HepG2 (cell line): ENCODE data around the gene RGS2. TPM values are rescaled to one million over a fixed set of nuclear protein-coding genes. Genes with fewer than 3 reads are reported as not detected.
A peak's percentile ranks its signal among the peaks of the same experiment; 100 is the strongest.

ENCODE experiments used
- GMEB2 ChIP-seq: IDR thresholded peaks from 2 replicates; pipeline ENCODE4 v1.6.1; 2016; ENCODE audit warnings: missing biosample characterization, missing genetic modification reagents, low read depth
- HNF4A ChIP-seq: sonication (generic); formaldehyde crosslinking; IDR thresholded peaks from 2 replicates; pipeline ENCODE4 v1.4.0; 2020; ENCODE audit warnings: missing genetic modification reagents
- KAT8 ChIP-seq: IDR thresholded peaks from 2 replicates; pipeline ENCODE4 v1.6.1; 2016; ENCODE audit warnings: missing genetic modification reagents, missing compliant biosample characterization
- MATR3 ChIP-seq: sonication (generic); formaldehyde crosslinking; IDR thresholded peaks from 2 replicates; pipeline ENCODE4 v1.4.0; 2020; ENCODE audit warnings: missing genetic modification reagents
- NPAS2 ChIP-seq: sonication (generic); formaldehyde crosslinking; IDR thresholded peaks from 2 replicates; pipeline ENCODE4 v1.8.0; 2022; ENCODE audit warnings: mild to moderate bottlenecking, missing genetic modification reagents, borderline replicate concordance
- NR3C1 ChIP-seq: sonication (generic); formaldehyde crosslinking; IDR thresholded peaks from 2 replicates; pipeline ENCODE4 v1.4.0; 2020; ENCODE audit warnings: missing genetic modification reagents
- SIN3B ChIP-seq: fragments of 150-350 bp; IDR thresholded peaks from 2 replicates; pipeline ENCODE4 v1.6.1; 2014; ENCODE audit warnings: low read length
- TBX3 ChIP-seq: fragments of 450-650 bp; IDR thresholded peaks from 2 replicates; pipeline ENCODE4 v1.6.1; 2017; ENCODE audit warnings: antibody characterized with exemption, mild to moderate bottlenecking, inconsistent platforms, borderline replicate concordance
- ZNF30 ChIP-seq: sonication (generic); formaldehyde crosslinking; IDR thresholded peaks from 2 replicates; pipeline ENCODE4 v1.5.0; 2020; ENCODE audit warnings: mild to moderate bottlenecking, missing genetic modification reagents
- ZNF335 ChIP-seq: sonication (generic); formaldehyde crosslinking; IDR thresholded peaks from 2 replicates; pipeline ENCODE4 v1.4.0; 2020; ENCODE audit warnings: missing genetic modification reagents
- ZNF337 ChIP-seq: sonication (generic); formaldehyde crosslinking; IDR thresholded peaks from 2 replicates; pipeline ENCODE4 v1.5.1; 2020; ENCODE audit warnings: missing genetic modification reagents, low read depth, mild to moderate bottlenecking, borderline replicate concordance
- ZNF816 ChIP-seq: sonication (generic); formaldehyde crosslinking; IDR thresholded peaks from 2 replicates; pipeline ENCODE4 v1.8.0; 2022; ENCODE audit warnings: missing genetic modification reagents, mild to moderate bottlenecking, borderline replicate concordance
- polyA plus RNA-seq, 8 experiments: library from polyadenylated mRNA; depleted of rRNA in 3 of 8; stranded (reverse) in 7 of 8; unstranded in 1 of 8; fragments of >200 nt; fragmentation: Illumina TruSeq in 4 of 8; extraction: Trizol in 4 of 8; gene quantifications; 2 replicates each; pipeline versions ENCODE4 v1.2.1 to v1.2.3, GENCODE V29; 2011 to 2016; ENCODE audit warnings: low read depth in 4 of 8, missing spikeins in 1 of 8, mixed read lengths in 1 of 8; ENCODE audit not compliant: insufficient read depth in 1 of 8
- total RNA-seq, 5 experiments: library from RNA; depleted of rRNA; stranded (reverse); fragments of >200 nt; fragmentation: Illumina TruSeq; extraction: Trizol; gene quantifications; 2 replicates each; pipeline ENCODE4 v1.2.3, GENCODE V29; 2016; ENCODE audit warnings: low read depth in 1 of 5
- TF ChIP-seq, protein P1 (sequence below): sonication (generic); formaldehyde crosslinking; IDR thresholded peaks from 2 replicates; pipeline ENCODE4 v1.4.0; 2020; ENCODE audit warnings: missing genetic modification reagents, borderline replicate concordance
- TF ChIP-seq, protein P2 (sequence below), 2 experiments: sonication (generic) in 1 of 2; formaldehyde crosslinking in 1 of 2; IDR thresholded peaks; 2 replicates each; pipeline versions ENCODE4 v1.6.1 to v1.9.0; 2014 to 2022; ENCODE audit warnings: antibody characterized with exemption in 1 of 2, borderline replicate concordance in 1 of 2, inconsistent platforms in 1 of 2, low read depth in 1 of 2, missing genetic modification reagents in 1 of 2

RGS2 gene
- total and polyA plus RNA-seq, 2 of the 13 experiments (the other 11 are each of a cell fraction or from before 2014, with no cell fraction given) = 0.64 to 1.4 TPM

GRCh38 chr1:192808518-192809306 is at the start of gene RGS2 (continued):
- TF ChIP-seq ZNF337 (CRISPR knock-in tag) (0 out of 2 replicates have a peak, but pooled peaks have one; percentile 39), NR3C1 (CRISPR knock-in tag) (no peak), ZNF335 (CRISPR knock-in tag) (peak; percentile 58; the same call in 1 of the 2 replicates), HNF4A (CRISPR knock-in tag) (no peak), MATR3 (CRISPR knock-in tag) (no peak), ZNF30 (CRISPR knock-in tag) (peak; percentile 74; the same call in 1 of the 2 replicates), TBX3 (no peak), NPAS2 (CRISPR knock-in tag) (no peak), SIN3B (no peak), KAT8 (0 out of 2 replicates have a peak, but pooled peaks have one; percentile 55), ZNF816 (CRISPR knock-in tag) (no peak), GMEB2 (CRISPR knock-in tag) (no peak)
- TF ChIP-seq, protein P1, sequence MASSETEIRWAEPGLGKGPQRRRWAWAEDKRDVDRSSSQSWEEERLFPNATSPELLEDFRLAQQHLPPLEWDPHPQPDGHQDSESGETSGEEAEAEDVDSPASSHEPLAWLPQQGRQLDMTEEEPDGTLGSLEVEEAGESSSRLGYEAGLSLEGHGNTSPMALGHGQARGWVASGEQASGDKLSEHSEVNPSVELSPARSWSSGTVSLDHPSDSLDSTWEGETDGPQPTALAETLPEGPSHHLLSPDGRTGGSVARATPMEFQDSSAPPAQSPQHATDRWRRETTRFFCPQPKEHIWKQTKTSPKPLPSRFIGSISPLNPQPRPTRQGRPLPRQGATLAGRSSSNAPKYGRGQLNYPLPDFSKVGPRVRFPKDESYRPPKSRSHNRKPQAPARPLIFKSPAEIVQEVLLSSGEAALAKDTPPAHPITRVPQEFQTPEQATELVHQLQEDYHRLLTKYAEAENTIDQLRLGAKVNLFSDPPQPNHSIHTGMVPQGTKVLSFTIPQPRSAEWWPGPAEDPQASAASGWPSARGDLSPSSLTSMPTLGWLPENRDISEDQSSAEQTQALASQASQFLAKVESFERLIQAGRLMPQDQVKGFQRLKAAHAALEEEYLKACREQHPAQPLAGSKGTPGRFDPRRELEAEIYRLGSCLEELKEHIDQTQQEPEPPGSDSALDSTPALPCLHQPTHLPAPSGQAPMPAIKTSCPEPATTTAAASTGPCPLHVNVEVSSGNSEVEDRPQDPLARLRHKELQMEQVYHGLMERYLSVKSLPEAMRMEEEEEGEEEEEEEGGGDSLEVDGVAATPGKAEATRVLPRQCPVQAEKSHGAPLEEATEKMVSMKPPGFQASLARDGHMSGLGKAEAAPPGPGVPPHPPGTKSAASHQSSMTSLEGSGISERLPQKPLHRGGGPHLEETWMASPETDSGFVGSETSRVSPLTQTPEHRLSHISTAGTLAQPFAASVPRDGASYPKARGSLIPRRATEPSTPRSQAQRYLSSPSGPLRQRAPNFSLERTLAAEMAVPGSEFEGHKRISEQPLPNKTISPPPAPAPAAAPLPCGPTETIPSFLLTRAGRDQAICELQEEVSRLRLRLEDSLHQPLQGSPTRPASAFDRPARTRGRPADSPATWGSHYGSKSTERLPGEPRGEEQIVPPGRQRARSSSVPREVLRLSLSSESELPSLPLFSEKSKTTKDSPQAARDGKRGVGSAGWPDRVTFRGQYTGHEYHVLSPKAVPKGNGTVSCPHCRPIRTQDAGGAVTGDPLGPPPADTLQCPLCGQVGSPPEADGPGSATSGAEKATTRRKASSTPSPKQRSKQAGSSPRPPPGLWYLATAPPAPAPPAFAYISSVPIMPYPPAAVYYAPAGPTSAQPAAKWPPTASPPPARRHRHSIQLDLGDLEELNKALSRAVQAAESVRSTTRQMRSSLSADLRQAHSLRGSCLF = peak; percentile 23; the same call in 1 of the 2 replicates
- TF ChIP-seq, protein P2, sequence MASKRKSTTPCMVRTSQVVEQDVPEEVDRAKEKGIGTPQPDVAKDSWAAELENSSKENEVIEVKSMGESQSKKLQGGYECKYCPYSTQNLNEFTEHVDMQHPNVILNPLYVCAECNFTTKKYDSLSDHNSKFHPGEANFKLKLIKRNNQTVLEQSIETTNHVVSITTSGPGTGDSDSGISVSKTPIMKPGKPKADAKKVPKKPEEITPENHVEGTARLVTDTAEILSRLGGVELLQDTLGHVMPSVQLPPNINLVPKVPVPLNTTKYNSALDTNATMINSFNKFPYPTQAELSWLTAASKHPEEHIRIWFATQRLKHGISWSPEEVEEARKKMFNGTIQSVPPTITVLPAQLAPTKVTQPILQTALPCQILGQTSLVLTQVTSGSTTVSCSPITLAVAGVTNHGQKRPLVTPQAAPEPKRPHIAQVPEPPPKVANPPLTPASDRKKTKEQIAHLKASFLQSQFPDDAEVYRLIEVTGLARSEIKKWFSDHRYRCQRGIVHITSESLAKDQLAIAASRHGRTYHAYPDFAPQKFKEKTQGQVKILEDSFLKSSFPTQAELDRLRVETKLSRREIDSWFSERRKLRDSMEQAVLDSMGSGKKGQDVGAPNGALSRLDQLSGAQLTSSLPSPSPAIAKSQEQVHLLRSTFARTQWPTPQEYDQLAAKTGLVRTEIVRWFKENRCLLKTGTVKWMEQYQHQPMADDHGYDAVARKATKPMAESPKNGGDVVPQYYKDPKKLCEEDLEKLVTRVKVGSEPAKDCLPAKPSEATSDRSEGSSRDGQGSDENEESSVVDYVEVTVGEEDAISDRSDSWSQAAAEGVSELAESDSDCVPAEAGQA (IDR thresholded peaks at IDR 0.05; ENCODE audit: low read depth) = 0 out of 2 replicates have a peak, but pooled peaks have one; percentile 11
- TF ChIP-seq, protein P2 (CRISPR knock-in tag; IDR thresholded peaks at IDR 0.05; ENCODE audit: borderline replicate concordance) = 0 out of 2 replicates have a peak, but pooled peaks have one; percentile 23
